H1 (cell line): ENCODE measurements around the gene KPNA4. TPM values are rescaled to one million over a fixed set of nuclear protein-coding genes. Genes with fewer than 3 reads are reported as not detected.

ENCODE experiments used
- CTCF ChIA-PET: fragments of 300-600 bp; sonication (Branson Sonifier 250); formaldehyde crosslinking; loops from one replicate; lab custom pipeline; 2021; ENCODE audit not compliant: partially characterized antibody; lab: Charles Lee
- POLR2A ChIA-PET: fragments of 300-600 bp; sonication (Branson Sonifier 250); formaldehyde crosslinking; loops from one replicate; lab custom pipeline; 2021; ENCODE audit warnings: inconsistent platforms; ENCODE audit not compliant: partially characterized antibody; lab: Charles Lee
- DNase-seq, 2 experiments: peaks; one replicate each; pipeline versions ENCODE4 v3.0.0 to v3.0.0-alpha.2; 2010 to 2022; ENCODE audit warnings: low spot score in 2 of 2, low read depth in 1 of 2, mixed read lengths in 1 of 2
- FAIRE-seq: peaks from 2 replicates; lab custom pipeline; 2011; peaks lifted over from hg19 to GRCh38; lab: Jason Lieb, UNC
- H2AFZ ChIP-seq: 2 replicates; pipeline ENCODE4 v1.8.1; 2012; ENCODE audit warnings: low read length, inconsistent platforms
- H2AK5ac ChIP-seq: 2 replicates; pipeline ENCODE4 v1.6.1; 2013; ENCODE audit warnings: low read depth, low read length
- H2BK120ac ChIP-seq: replicated peaks from 2 replicates; pipeline ENCODE3; 2013; ENCODE audit warnings: low read depth, low read length, inconsistent platforms
- H2BK12ac ChIP-seq: 2 replicates; pipeline ENCODE4 v1.6.1; 2013; ENCODE audit warnings: low read depth, low read length
- H2BK15ac ChIP-seq: 2 replicates; pipeline ENCODE4 v1.6.1; 2013; ENCODE audit warnings: low read length
- H2BK20ac ChIP-seq: 2 replicates; pipeline ENCODE4 v1.6.1; 2013; ENCODE audit warnings: low read length
- H2BK5ac ChIP-seq: 2 replicates; pipeline ENCODE4 v1.6.1; 2013; ENCODE audit warnings: low read depth, low read length
- H3K14ac ChIP-seq: 2 replicates; pipeline ENCODE4 v1.6.1; 2013; ENCODE audit warnings: inconsistent platforms; ENCODE audit not compliant: insufficient read length
- H3K18ac ChIP-seq: 2 replicates; pipeline ENCODE4 v1.6.1; 2013; ENCODE audit warnings: low read length; ENCODE audit errors: extremely low read depth
- H3K23ac ChIP-seq: 2 replicates; pipeline ENCODE4 v1.6.1; 2013; ENCODE audit warnings: inconsistent platforms; ENCODE audit not compliant: insufficient read length
- H3K23me2 ChIP-seq: 2 replicates; pipeline ENCODE4 v1.6.1; 2013; ENCODE audit warnings: low read depth, low read length
- H3K27ac ChIP-seq: 2 replicates; pipeline ENCODE4 v1.6.1; 2011; ENCODE audit warnings: low read depth, low read length, inconsistent platforms
- H3K27me3 ChIP-seq, 4 experiments: replicated peaks in 1 of 4; 1 replicate in 1 of 4; 2 replicates in 3 of 4; pipeline versions ENCODE4 v1.6.1 to v1.8.1; 2011 to 2013; ENCODE audit warnings: low read length in 3 of 4, mild to moderate bottlenecking in 3 of 4, inconsistent platforms in 2 of 4, mixed read lengths in 2 of 4, moderate library complexity in 1 of 4; ENCODE audit not compliant: control insufficient read depth in 3 of 4, insufficient read depth in 3 of 4; ENCODE audit errors: extremely low read depth in 1 of 4
- H3K36me3 ChIP-seq, 4 experiments: 2 replicates each; pipeline versions ENCODE4 v1.6.1 to v1.8.1; 2011 to 2013; ENCODE audit warnings: mild to moderate bottlenecking in 4 of 4, low read length in 3 of 4, moderate library complexity in 2 of 4, control low read depth in 1 of 4, inconsistent platforms in 1 of 4; ENCODE audit not compliant: insufficient read depth in 4 of 4, control insufficient read depth in 2 of 4
- H3K4ac ChIP-seq: replicated peaks from 2 replicates; pipeline ENCODE3; 2013; ENCODE audit warnings: low read length, low read depth, mixed read lengths, inconsistent platforms; ENCODE audit not compliant: insufficient read length
- H3K4me1 ChIP-seq, 4 experiments: replicated peaks in 1 of 4; 1 replicate in 1 of 4; 2 replicates in 3 of 4; pipeline versions ENCODE4 v1.6.1 to v1.8.1; 2011 to 2013; ENCODE audit warnings: low read length in 3 of 4, inconsistent platforms in 2 of 4, mixed read lengths in 1 of 4; ENCODE audit not compliant: insufficient read depth in 4 of 4, control insufficient read depth in 3 of 4
- H3K4me2 ChIP-seq, 2 experiments: 2 replicates each; pipeline versions ENCODE4 v1.6.1 to v1.8.1; 2011 to 2013; ENCODE audit warnings: low read depth in 2 of 2, low read length in 2 of 2, control low read depth in 1 of 2, inconsistent platforms in 1 of 2, mild to moderate bottlenecking in 1 of 2; ENCODE audit not compliant: insufficient read depth in 1 of 2
- H3K4me3 ChIP-seq, 4 experiments: fragments of 200-600, 300-600 bp in 1 of 4; sonication (generic), shearing (Covaris generic), sonication (Bioruptor Twin) in 1 of 4; 2 replicates each; pipeline versions ENCODE4 v1.5.1 to v1.8.1; 2011 to 2016; ENCODE audit warnings: low read length in 4 of 4, low read depth in 3 of 4, control low read depth in 2 of 4, inconsistent platforms in 2 of 4, mild to moderate bottlenecking in 2 of 4, mixed read lengths in 1 of 4, moderate library complexity in 1 of 4; ENCODE audit not compliant: insufficient read depth in 2 of 4; ENCODE audit errors: extremely low read depth in 1 of 4
- H3K56ac ChIP-seq: replicated peaks from 2 replicates; pipeline ENCODE3; 2013; ENCODE audit warnings: low read depth, mild to moderate bottlenecking, mixed read lengths, low read length, inconsistent platforms; ENCODE audit not compliant: insufficient read length
- H3K79me1 ChIP-seq: 2 replicates; pipeline ENCODE4 v1.6.1; 2013; ENCODE audit warnings: low read depth, low read length, control low read depth
- H3K79me2 ChIP-seq, 2 experiments: 2 replicates each; pipeline versions ENCODE4 v1.6.1 to v1.8.1; 2012 to 2013; ENCODE audit warnings: low read length in 2 of 2, mild to moderate bottlenecking in 2 of 2, inconsistent platforms in 1 of 2; ENCODE audit not compliant: insufficient read depth in 2 of 2, control insufficient read depth in 1 of 2
- H3K9ac ChIP-seq, 4 experiments: replicated peaks in 1 of 4; 1 replicate in 1 of 4; 2 replicates in 3 of 4; pipeline versions ENCODE4 v1.6.1 to v1.8.1; 2011 to 2013; ENCODE audit warnings: low read depth in 3 of 4, low read length in 3 of 4, control low read depth in 2 of 4, mild to moderate bottlenecking in 2 of 4, moderate library complexity in 2 of 4, inconsistent platforms in 1 of 4; ENCODE audit errors: extremely low read depth in 1 of 4
- H3K9me3 ChIP-seq, 2 experiments: 2 replicates each; pipeline versions ENCODE4 v1.6.1 to v1.8.1; 2012 to 2013; ENCODE audit warnings: mild to moderate bottlenecking in 2 of 2, moderate library complexity in 2 of 2, control low read depth in 1 of 2, inconsistent platforms in 1 of 2, low read depth in 1 of 2, low read length in 1 of 2, mixed read lengths in 1 of 2; ENCODE audit not compliant: insufficient read depth in 2 of 2
- H4K20me1 ChIP-seq, 2 experiments: replicated peaks in 1 of 2; 2 replicates each; pipeline versions ENCODE3 to v1.8.1; 2011 to 2013; ENCODE audit warnings: inconsistent platforms in 2 of 2, low read length in 2 of 2, mild to moderate bottlenecking in 1 of 2; ENCODE audit not compliant: insufficient read depth in 2 of 2, control insufficient read depth in 1 of 2
- H4K5ac ChIP-seq: 2 replicates; pipeline ENCODE4 v1.6.1; 2013; ENCODE audit warnings: low read length, low read depth, mixed read lengths, inconsistent platforms; ENCODE audit not compliant: insufficient read length
- H4K8ac ChIP-seq: 2 replicates; pipeline ENCODE4 v1.8.0; 2013; ENCODE audit warnings: mild to moderate bottlenecking, moderate library complexity, low read length, inconsistent platforms; ENCODE audit not compliant: insufficient read depth; ENCODE audit errors: extremely low read depth
- H4K91ac ChIP-seq: replicated peaks from 2 replicates; pipeline ENCODE3; 2013; ENCODE audit warnings: low read length, mixed read lengths, inconsistent platforms; ENCODE audit not compliant: insufficient read length
- CBX5 ChIP-seq: fragments of 300-800, 300-1000 bp; sonication (generic); IDR thresholded peaks from 2 replicates; pipeline ENCODE4 v1.7.1; 2016; ENCODE audit warnings: antibody characterized with exemption, low read length, low read depth
- E2F6 ChIP-seq: IDR thresholded peaks from 2 replicates; pipeline ENCODE4 v1.6.1; 2012; ENCODE audit warnings: inconsistent platforms
- EP300 ChIP-seq, 2 experiments: IDR thresholded peaks; 1 replicate in 1 of 2; 2 replicates in 1 of 2; pipeline ENCODE4 v1.6.1; 2011 to 2012; ENCODE audit warnings: low read depth in 2 of 2, low read length in 2 of 2, mild to moderate bottlenecking in 2 of 2, borderline replicate concordance in 1 of 2, inconsistent platforms in 1 of 2, moderate library complexity in 1 of 2
- JUN ChIP-seq: IDR thresholded peaks from 2 replicates; pipeline ENCODE4 v1.6.1; 2011; ENCODE audit warnings: low read depth, mild to moderate bottlenecking, improper control_type of control experiment, low read length
- TEAD4 ChIP-seq: IDR thresholded peaks from 2 replicates; pipeline ENCODE4 v1.6.1; 2012; ENCODE audit warnings: low read depth, low read length, inconsistent platforms, mixed read lengths
- USF2 ChIP-seq: IDR thresholded peaks from 2 replicates; pipeline ENCODE4 v1.6.1; 2011; ENCODE audit warnings: low read length, improper control_type of control experiment
- WGBS, 2 experiments: shearing (Covaris generic) in 1 of 2; methylation state at CpG; one replicate each; pipeline versions ENCODE4 v1.1.6 to v1.1.7; 2013 to 2015; ENCODE audit warnings: low lambda C conversion rate in 2 of 2, mixed read lengths in 2 of 2, inconsistent platforms in 1 of 2, low coverage in 1 of 2, missing lambda C conversion rate in 1 of 2; ENCODE audit not compliant: insufficient replicate concordance in 2 of 2, insufficient coverage in 1 of 2, insufficient read length in 1 of 2; ENCODE audit errors: extremely low coverage in 1 of 2, missing lambda C conversion rate in 1 of 2; 5-methylcytosine and 5-hydroxymethylcytosine counted together
- polyA plus RNA-seq, 7 experiments: library from polyadenylated mRNA; depleted of rRNA in 3 of 7; stranded (reverse) in 5 of 7; unstranded in 2 of 7; fragments of >200 nt in 5 of 7; fragments of 200-250 nt in 2 of 7; gene quantifications; 1 replicate in 5 of 7; 2 replicates in 1 of 7; 4 replicates in 1 of 7; pipeline versions ENCODE4 v1.2.1 to v1.2.3, GENCODE V29; 2011 to 2013; ENCODE audit warnings: missing spikeins in 2 of 7, mixed read lengths in 2 of 7
- total RNA-seq: library from RNA; stranded (reverse); fragmentation: NEBNext Ultra II Directional; extraction: Animal tissue kit (Norgen Biotek cat#: 25700); gene quantifications from 2 replicates; pipeline ENCODE4 v1.2.1, GENCODE V29; 2021

The KPNA4 gene
- total and polyA plus RNA-seq, 2 of the 8 experiments (the other 6 are each of a cell fraction or from before 2014, with no cell fraction given) = 13.2 to 81.9 TPM

GRCh38 chr3:160544844-160545503 lies 20.4 kb downstream of the KPNA4 start:
- Histone ChIP-seq H3K4ac (no peak overlapping the region), H4K5ac (no peak overlapping the region), H4K8ac (no peak overlapping the region), H3K27ac (no peak overlapping the region), H4K91ac (no peak overlapping the region), H3K23me2 (peaks cover 1% of the 10 kb centered on the region; the same call in 1 of the 2 replicates), H3K9ac (no peak overlapping the region), H3K14ac (no peak overlapping the region), H4K20me1 (peaks cover 5 to 7% of the 10 kb centered on the region in 2 experiments), H3K79me2 (peaks cover 0 to 99% of the 10 kb centered on the region in 2 experiments; a peak in 3 of 4 replicates), H3K23ac (no peak overlapping the region), H2BK120ac (no peak overlapping the region), H3K4me3 (no peak overlapping the region), H2BK5ac (no peak overlapping the region), H3K79me1 (no peaks in the 10 kb centered on the region), H3K56ac (no peak overlapping the region), H3K4me2 (no peak overlapping the region), H3K36me3 (peaks cover 0 to 4% (median 0%) of the 10 kb centered on the region in 4 experiments; a peak in 2 of 8 replicates), H2AFZ (no peak overlapping the region), H2BK15ac (no peak overlapping the region), H2BK20ac (no peak overlapping the region), H3K27me3 (no peaks in the 10 kb centered on the region), H3K4me1 (no peaks in the 10 kb centered on the region; a peak in 2 of 7 replicates), H2AK5ac (no peak overlapping the region), H2BK12ac (no peak overlapping the region), H3K9me3 (peaks cover 5 to 10% of the 10 kb centered on the region in 2 experiments; a peak in 3 of 4 replicates), H3K18ac (no peak overlapping the region)
- ChIA-PET POLR2A (interaction anchor here (1.3 kb wide), 1 partner anchor 9 kb away, joined by 4 read pairs; no protein-coding TSS in a partner anchor), CTCF (no interaction called here)
- WGBS, 2 experiments = 89% methylated on average over 2 of the region's 2 CpGs; no CpG with 5 or more reads in 1 of the 2 experiments
- TF ChIP-seq JUN (no peak), TEAD4 (no peak), CBX5 (no peak), EP300 (IDR thresholded peaks at IDR 0.05; ENCODE audit: borderline replicate concordance in 1 of 2, low read depth in 2 of 2, low read length in 2 of 2) (no peak), E2F6 (no peak), USF2 (no peak)
- no peak for DNase-seq
- FAIRE-seq = no peak
